Measurements from ENCODE around the gene EYS.

DNA sequence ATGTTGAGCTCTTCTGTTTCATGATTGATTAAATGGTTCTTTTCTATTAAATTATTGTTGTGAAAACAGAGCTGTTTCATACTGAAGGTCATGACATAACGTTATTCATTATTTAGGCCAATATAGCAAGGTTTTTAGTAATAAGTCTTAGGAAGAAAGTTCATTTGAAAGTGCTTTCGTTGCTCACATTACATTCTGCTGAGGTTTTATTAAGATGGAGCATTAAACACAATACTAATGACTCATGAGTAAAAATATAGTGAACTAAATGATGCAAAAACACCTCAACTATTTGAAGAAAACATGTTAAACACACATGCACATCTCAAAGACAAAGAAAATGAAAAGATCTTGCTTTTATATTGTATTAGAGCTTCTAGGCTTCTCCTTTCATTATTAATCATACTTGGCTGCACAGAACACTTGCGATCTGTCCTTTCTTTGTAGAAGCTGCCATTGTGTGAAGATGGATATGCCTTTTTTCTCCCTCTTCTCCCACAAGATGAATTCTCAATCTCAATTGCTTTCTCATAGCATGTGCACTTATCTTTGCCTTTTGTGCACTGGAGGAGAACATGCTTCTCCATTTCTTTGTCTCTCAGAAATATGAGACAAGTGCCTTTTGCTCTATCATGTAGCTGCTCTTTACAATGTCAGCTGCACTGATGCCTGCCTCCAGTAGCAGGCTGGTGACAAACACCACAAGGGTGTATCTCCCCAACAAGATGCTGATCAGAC lies 1759.1 kb downstream of the EYS start:
- TF ChIP-seq, protein P1, sequence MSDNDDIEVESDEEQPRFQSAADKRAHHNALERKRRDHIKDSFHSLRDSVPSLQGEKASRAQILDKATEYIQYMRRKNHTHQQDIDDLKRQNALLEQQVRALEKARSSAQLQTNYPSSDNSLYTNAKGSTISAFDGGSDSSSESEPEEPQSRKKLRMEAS (IDR thresholded peaks at IDR 0.05): no peak
- TF ChIP-seq, protein P2, sequence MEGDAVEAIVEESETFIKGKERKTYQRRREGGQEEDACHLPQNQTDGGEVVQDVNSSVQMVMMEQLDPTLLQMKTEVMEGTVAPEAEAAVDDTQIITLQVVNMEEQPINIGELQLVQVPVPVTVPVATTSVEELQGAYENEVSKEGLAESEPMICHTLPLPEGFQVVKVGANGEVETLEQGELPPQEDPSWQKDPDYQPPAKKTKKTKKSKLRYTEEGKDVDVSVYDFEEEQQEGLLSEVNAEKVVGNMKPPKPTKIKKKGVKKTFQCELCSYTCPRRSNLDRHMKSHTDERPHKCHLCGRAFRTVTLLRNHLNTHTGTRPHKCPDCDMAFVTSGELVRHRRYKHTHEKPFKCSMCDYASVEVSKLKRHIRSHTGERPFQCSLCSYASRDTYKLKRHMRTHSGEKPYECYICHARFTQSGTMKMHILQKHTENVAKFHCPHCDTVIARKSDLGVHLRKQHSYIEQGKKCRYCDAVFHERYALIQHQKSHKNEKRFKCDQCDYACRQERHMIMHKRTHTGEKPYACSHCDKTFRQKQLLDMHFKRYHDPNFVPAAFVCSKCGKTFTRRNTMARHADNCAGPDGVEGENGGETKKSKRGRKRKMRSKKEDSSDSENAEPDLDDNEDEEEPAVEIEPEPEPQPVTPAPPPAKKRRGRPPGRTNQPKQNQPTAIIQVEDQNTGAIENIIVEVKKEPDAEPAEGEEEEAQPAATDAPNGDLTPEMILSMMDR (IDR thresholded peaks at IDR 0.05 in 2 of 3, conservative IDR thresholded peaks at IDR 0.05 in 1 of 3; ENCODE audit: borderline replicate concordance in 1 of 3, insufficient read depth in 1 of 3, low read depth in 2 of 3, low read length in 2 of 3): no peak
- no peak for TF ChIP-seq EZH2 (IDR thresholded peaks at IDR 0.05)
- TF ChIP-seq ZNF274 (IDR thresholded peaks at IDR 0.05; ENCODE audit: low read depth, low read length): no peak
